Activated naive CD4-positive, alpha-beta T cell treated with anti-CD3 and anti-CD28 coated beads, Interleukin-2, amount 50 U/mL, for 16 hours (primary cell): ENCODE measurements around the gene JAK2.
"Not testable (repeated sequence)": the region's sequence is repeated elsewhere in the genome, so short reads cannot be mapped to it uniquely, and the experiment has no call there.

Experiments
- DNase-seq: peaks from one replicate; pipeline ENCODE4 v3.0.0-alpha.2; 2020

JAK2 gene

GRCh38 chr9:5044160-5044559, 59.1 kb downstream of the JAK2 start:
- DNase-seq = no peak

GRCh38 chr9:5052838-5053237, 67.8 kb downstream of the JAK2 start:
- DNase-seq = no peak

GRCh38 chr9:5062631-5063030, 77.6 kb downstream of the JAK2 start:
- DNase-seq = no peak

- DNase-seq = no peak
These were observed 87.8 kb downstream of the JAK2 start for GRCh38 chr9:5072871-5073270.

- no peak for DNase-seq
These were observed 88.6 kb downstream of the JAK2 start for GRCh38 chr9:5073701-5074100.

- DNase-seq = no peak
These were observed 100.9 kb downstream of the JAK2 start for GRCh38 chr9:5085993-5086392.

- DNase-seq = no peak
These were observed 104.7 kb downstream of the JAK2 start for GRCh38 chr9:5089737-5090136.

- DNase-seq = no peak
These were observed 110.7 kb downstream of the JAK2 start for GRCh38 chr9:5095795-5096194.

GRCh38 chr9:5099466-5099865, 114.4 kb downstream of the JAK2 start:
- no peak for DNase-seq

GRCh38 chr9:5101127-5101526, 116.1 kb downstream of the JAK2 start:
- not testable (repeated sequence) for DNase-seq

GRCh38 chr9:5106517-5106916, 121.4 kb downstream of the JAK2 start:
- DNase-seq = not testable (repeated sequence)

GRCh38 chr9:5110867-5111681, 126.0 kb downstream of the JAK2 start:
- no peak for DNase-seq

- DNase-seq = no peak
These were observed 126.6 kb downstream of the JAK2 start for GRCh38 chr9:5111696-5112095.

- peak; percentile 9 for DNase-seq
These were observed 127.1 kb downstream of the JAK2 start for GRCh38 chr9:5112109-5112592.

- no peak for DNase-seq
These were observed 127.6 kb downstream of the JAK2 start for GRCh38 chr9:5112646-5113045.

- no peak for DNase-seq
These were observed 128.5 kb downstream of the JAK2 start for GRCh38 chr9:5113523-5113922.

GRCh38 chr9:5113994-5114748, 129.1 kb downstream of the JAK2 start:
- no peak for DNase-seq

GRCh38 chr9:5122116-5122515, 137.0 kb downstream of the JAK2 start:
- DNase-seq = no peak

- DNase-seq = no peak
These were observed 137.4 kb downstream of the JAK2 start for GRCh38 chr9:5122516-5122915.

GRCh38 chr9:5140151-5140550, 155.1 kb downstream of the JAK2 start:
- no peak for DNase-seq

- no peak for DNase-seq
These were observed 159.1 kb downstream of the JAK2 start for GRCh38 chr9:5144217-5144616.

- no peak for DNase-seq
These were observed 161.2 kb downstream of the JAK2 start for GRCh38 chr9:5146241-5146640.
